Heart right ventricle (tissue), 16 donors: Measurements from ENCODE around the gene CACNA2D2. TPM values are rescaled to one million over a fixed set of nuclear protein-coding genes. Genes with fewer than 3 reads are reported as not detected.

Experiments
- ATAC-seq, 8 donors: fragments of 200-7000 bp; cut with Tn5 transposase; one replicate each; pipeline ENCODE4 v1.9.1; 2020; ENCODE audit warnings: mild to moderate bottlenecking in 8 of 8, moderate library complexity in 8 of 8, moderate number of reproducible peaks in 1 of 8
- DNase-seq, 2 donors: peaks; one replicate each; pipeline ENCODE4 v3.0.0-alpha.2; 2020
- H3K27ac ChIP-seq, 10 donors: fragments of 200-600 bp; sonication (generic) in 2 of 10; one replicate each; pipeline versions ENCODE4 v1.5.0 to v1.8.0; 2020 to 2022; ENCODE audit warnings: mild to moderate bottlenecking in 3 of 10
- H3K27me3 ChIP-seq, 7 donors: fragments of 200-600 bp; one replicate each; pipeline ENCODE4 v1.8.0; 2021 to 2022; ENCODE audit warnings: mild to moderate bottlenecking in 2 of 7
- H3K36me3 ChIP-seq, 9 donors: fragments of 200-600 bp; sonication (generic) in 1 of 9; one replicate each; pipeline versions ENCODE4 v1.5.0 to v1.8.0; 2020 to 2022; ENCODE audit warnings: mild to moderate bottlenecking in 2 of 9
- H3K4me1 ChIP-seq, 9 donors: fragments of 200-600 bp; sonication (generic) in 1 of 9; one replicate each; pipeline versions ENCODE4 v1.5.0 to v1.8.0; 2020 to 2022; ENCODE audit warnings: mild to moderate bottlenecking in 4 of 9
- H3K4me3 ChIP-seq, 10 donors: fragments of 200-600 bp; sonication (generic) in 2 of 10; one replicate each; pipeline versions ENCODE4 v1.5.0 to v1.8.0; 2020 to 2022; ENCODE audit warnings: mild to moderate bottlenecking in 7 of 10, moderate library complexity in 2 of 10
- H3K9me3 ChIP-seq, 11 donors: fragments of 200-600 bp in 10 of 11; sonication (generic) in 2 of 11; one replicate each; pipeline versions ENCODE4 v1.5.0 to v1.8.0; 2013 to 2022; ENCODE audit warnings: mild to moderate bottlenecking in 2 of 11, control low read depth in 1 of 11, moderate library complexity in 1 of 11
- WGBS, 2 donors: extraction: QIAGEN DNeasy Blood & Tissue Kit; methylation state at CpG; one replicate each; pipeline ENCODE4 v1.1.7; 2013; ENCODE audit warnings: inconsistent platforms in 1 of 2; 5-methylcytosine and 5-hydroxymethylcytosine counted together
- intact Hi-C, 10 donors: fragments of 100-400 bp; cut with DNase I; formaldehyde crosslinking; loops; one replicate each; pipeline versions ENCODE4 v1.11.1 to v1.14.2; 2022
- polyA plus RNA-seq, 2 donors: library from polyadenylated mRNA; stranded (reverse); fragments of 200-250 nt; gene quantifications; one replicate each; pipeline ENCODE4 v1.2.3, GENCODE V29; 2013
- total RNA-seq, 10 donors: library from RNA; stranded (reverse); fragmentation: NEBNext Ultra II Directional in 3 of 10; extraction: Animal tissue kit (Norgen Biotek cat#: 25700) in 3 of 10; gene quantifications; one replicate each; pipeline versions ENCODE4 v1.2.1 to v1.2.4, GENCODE V29; 2021 to 2023
- TF ChIP-seq, protein P1 (sequence below), 9 donors: fragments of 200-600 bp; sonication (generic) in 2 of 9; IDR thresholded peaks; one replicate each; pipeline versions ENCODE4 v1.5.0 to v1.8.0; 2021 to 2022; ENCODE audit warnings: antibody characterized with exemption in 9 of 9, mild to moderate bottlenecking in 5 of 9, moderate library complexity in 1 of 9
- donor health status: Arrhythmogenic right ventricular cardiomyopathy.
- donor health status: ischemic (EF 13 %, LVEDD 7.1; RV severe dilation, severe dysfunction).
- donor health status: healthy with polysubstance abuse.
- donor health status: DM: no; HTN: yes; CAD: no.
- donor health status: DM: no; HTN: no; CAD: no.
- donor health status: ischemic (EF 25% LVEDD 6.9; RV normal size, moderate dysfunction).
- donor health status: ischemic (EF 25% LVEDD 5.7; RV mildly dilated, moderate dysfunction).
- donor health status: healthy.
- donor health status: DM: yes; HTN: yes; CAD: no.
- donor health status: Ischemic cardiomyopathy.
- donor health status: ischemic (EF 35%, LVEDD 5.7; RV mildly dilated, moderate dysfunction).
- donor health status: nonischemic (EF 11% LVEDD 7.7; RV severe dilation, severe dysfunction).
- donor health status: DM: yes; HTN: yes; CAD: no.
- donor health status: PGD.
- donor health status: ischemic (EF 29% LVEDD 5.4; RV normal size, mild dysfunction).
- donor health status: nonischemic (EF 23%, LVEDD 6.1; RV moderate dilation, normal function).

The CACNA2D2 gene
- total and polyA plus RNA-seq, 12 donors = 0.42 to 3.9 (median 2.4) TPM

DNA sequence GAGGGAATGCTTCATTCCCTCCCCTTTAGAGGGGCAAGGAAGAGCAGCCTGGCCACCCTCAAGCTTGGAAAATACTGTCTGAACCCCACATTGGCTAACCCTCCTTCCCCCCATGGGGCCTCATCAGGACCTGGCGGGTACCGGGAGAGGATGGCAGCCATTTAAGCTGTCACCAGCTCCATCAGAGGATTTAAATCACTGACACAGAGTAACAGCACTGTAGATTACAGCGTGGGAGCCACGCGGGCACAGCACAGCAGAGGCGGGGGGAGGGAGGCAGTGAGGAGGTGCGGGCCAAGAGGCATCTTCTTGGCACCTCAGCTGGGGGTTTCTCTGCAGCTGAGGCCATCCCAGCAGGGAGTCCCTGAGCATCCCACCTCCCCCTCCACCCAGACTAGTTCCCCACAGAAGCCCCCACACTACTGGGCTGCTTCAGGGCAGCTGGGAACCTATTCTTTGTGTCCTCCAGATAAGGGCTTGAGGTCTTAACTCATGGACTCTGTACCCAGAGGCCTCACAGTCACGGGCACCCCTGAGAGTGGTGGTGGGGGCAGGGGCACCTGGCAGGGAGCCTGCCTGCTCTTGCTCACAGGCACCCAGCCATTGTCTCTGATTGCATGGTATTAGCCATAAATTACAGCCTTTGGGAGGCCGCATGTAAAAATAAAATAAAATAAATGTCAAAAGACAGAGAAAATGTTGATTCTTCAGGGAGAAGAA lies 21.9 kb upstream of the CACNA2D2 start:
- 55 to 56% methylated on average over 9 of the region's 9 CpGs for WGBS, 2 donors

DNA sequence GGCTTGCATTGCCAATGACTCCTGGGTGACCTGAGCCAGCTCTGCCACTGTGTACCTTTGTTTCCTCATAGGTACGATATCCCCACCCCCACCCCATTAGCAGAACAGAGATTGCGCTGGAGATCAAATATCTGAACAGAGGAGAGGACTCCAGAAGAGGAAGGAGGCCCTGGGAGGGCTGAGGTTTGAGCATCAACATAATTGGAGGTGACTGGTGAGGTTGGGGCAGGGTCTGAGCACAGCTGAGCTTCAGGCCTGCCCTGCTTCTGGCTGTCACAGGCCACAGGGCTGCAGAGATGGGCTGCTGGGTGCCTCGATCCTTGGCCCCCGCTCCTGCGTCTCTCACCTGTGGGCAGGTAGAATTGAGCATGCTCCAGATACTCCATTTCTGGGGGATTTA lies 21.3 kb upstream of the CACNA2D2 start:
- Histone ChIP-seq H3K36me3 (no peaks in the 10 kb centered on the region), H3K27me3 (peaks cover 0 to 13% (median under 1%) of the 10 kb centered on the region in 7 donors), H3K9me3 (no peaks in the 10 kb centered on the region), H3K27ac (no peak overlapping the region), H3K4me3 (no peak overlapping the region), H3K4me1 (no peaks in the 10 kb centered on the region)
- ATAC-seq (no peak), DNase-seq (no peak)
- TF ChIP-seq, protein P1, sequence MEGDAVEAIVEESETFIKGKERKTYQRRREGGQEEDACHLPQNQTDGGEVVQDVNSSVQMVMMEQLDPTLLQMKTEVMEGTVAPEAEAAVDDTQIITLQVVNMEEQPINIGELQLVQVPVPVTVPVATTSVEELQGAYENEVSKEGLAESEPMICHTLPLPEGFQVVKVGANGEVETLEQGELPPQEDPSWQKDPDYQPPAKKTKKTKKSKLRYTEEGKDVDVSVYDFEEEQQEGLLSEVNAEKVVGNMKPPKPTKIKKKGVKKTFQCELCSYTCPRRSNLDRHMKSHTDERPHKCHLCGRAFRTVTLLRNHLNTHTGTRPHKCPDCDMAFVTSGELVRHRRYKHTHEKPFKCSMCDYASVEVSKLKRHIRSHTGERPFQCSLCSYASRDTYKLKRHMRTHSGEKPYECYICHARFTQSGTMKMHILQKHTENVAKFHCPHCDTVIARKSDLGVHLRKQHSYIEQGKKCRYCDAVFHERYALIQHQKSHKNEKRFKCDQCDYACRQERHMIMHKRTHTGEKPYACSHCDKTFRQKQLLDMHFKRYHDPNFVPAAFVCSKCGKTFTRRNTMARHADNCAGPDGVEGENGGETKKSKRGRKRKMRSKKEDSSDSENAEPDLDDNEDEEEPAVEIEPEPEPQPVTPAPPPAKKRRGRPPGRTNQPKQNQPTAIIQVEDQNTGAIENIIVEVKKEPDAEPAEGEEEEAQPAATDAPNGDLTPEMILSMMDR (IDR thresholded peaks at IDR 0.05) = no peak
- WGBS, 2 donors = 80% methylated on average over 5 of the region's 5 CpGs
- intact Hi-C loops = no loop called here

More for the DNA sequence above, 21.9 kb upstream of the CACNA2D2 start:
- ATAC-seq (no peak), DNase-seq (no peak)
- Histone ChIP-seq H3K27me3 (peaks cover 0 to 17% (median 7%) of the 10 kb centered on the region in 7 donors), H3K36me3 (no peaks in the 10 kb centered on the region), H3K27ac (no peak overlapping the region), H3K4me1 (no peaks in the 10 kb centered on the region), H3K9me3 (no peaks in the 10 kb centered on the region), H3K4me3 (no peak overlapping the region)
- intact Hi-C loops = no loop called here
- TF ChIP-seq, protein P1 (IDR thresholded peaks at IDR 0.05) = no peak

DNA sequence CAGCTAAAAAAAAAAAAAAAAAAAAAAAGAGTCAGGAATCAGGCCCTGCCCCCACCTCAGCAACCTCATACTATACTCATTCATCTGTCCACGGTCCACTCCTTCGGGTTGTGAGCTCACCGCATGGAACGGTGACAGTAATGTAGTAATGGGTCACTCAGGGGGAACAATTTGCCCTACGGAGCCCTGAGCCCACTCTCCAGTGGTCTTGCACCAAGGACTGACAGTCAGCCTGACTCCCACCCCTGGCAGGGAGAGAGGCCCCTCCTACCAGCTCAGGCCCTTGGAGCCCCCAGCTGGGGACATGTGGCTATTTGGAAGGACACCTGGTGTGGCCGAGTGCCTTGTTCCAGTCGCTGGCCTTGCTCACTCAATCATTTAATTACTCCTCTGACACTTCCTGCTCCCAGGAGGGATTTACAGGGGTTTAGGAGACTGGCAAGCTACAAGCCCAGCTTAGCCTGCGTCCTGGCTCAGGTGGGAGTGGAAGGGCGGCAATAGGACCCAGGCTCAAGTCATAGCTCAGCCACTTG lies 19.9 kb upstream of the CACNA2D2 start:
- Histone ChIP-seq H3K4me1 (peaks cover 0 to 6% (median 0%) of the 10 kb centered on the region in 9 donors), H3K27ac (no peak overlapping the region), H3K36me3 (no peaks in the 10 kb centered on the region), H3K27me3 (peaks cover 0 to 3% (median 0%) of the 10 kb centered on the region in 7 donors), H3K4me3 (no peak overlapping the region), H3K9me3 (no peaks in the 10 kb centered on the region)
- no peak for ATAC-seq
- intact Hi-C loops = no loop called here
- 67 to 70% methylated on average over 9 of the region's 9 CpGs for WGBS, 2 donors
- TF ChIP-seq, protein P1 (IDR thresholded peaks at IDR 0.05) = no peak
- no peak for DNase-seq

DNA sequence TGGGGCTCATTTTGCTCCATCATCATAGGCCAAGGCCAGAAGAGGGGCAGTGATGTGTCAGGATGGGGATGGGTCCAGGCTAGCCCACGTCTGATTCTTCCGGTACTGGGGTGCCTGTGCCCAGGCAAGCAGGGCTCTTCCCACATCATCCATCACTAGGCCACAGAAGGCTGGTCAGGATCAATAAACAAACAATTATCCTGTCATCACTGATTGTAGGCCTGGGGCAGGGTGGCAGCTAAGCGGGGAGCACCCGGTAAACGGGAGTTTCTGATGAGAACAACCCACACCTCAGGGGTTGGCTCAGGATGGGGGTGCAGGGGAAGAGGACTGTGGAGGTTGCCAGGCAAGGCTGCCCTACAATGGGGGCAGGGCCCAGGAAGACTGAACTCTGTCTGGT lies 18.1 kb upstream of the CACNA2D2 start:
- H3K9me3 ChIP-seq = no peaks in the 10 kb centered on the region
- TF ChIP-seq, protein P1 (IDR thresholded peaks at IDR 0.05) = no peak
- H3K4me1 ChIP-seq = peaks cover 3 to 18% (median 5%) of the 10 kb centered on the region in 9 donors
- H3K27ac ChIP-seq = no peak overlapping the region
- peaks cover 0 to 3% (median 0%) of the 10 kb centered on the region in 7 donors for H3K27me3 ChIP-seq
- no peaks in the 10 kb centered on the region for H3K36me3 ChIP-seq
- ATAC-seq (no peak), DNase-seq (no peak)
- intact Hi-C loops = no loop called here
- no peak overlapping the region for H3K4me3 ChIP-seq
- WGBS, 2 donors = 68 to 72% methylated on average over 5 of the region's 5 CpGs
